HL-60 (cell line): ENCODE measurements around the gene RBM28.

Experiments used
- CTCF ChIP-seq: IDR thresholded peaks from one replicate; pipeline ENCODE4 v1.5.1; 2011; ENCODE audit warnings: low read length, control low read depth, inconsistent platforms; ENCODE audit not compliant: insufficient read depth
- GABPA ChIP-seq: IDR thresholded peaks from 2 replicates; pipeline ENCODE4 v1.6.1; 2012; ENCODE audit warnings: low read depth
- POLR2AphosphoS5 ChIP-seq: IDR thresholded peaks from 2 replicates; pipeline ENCODE4 v1.6.1; 2012; ENCODE audit warnings: low read depth
- REST ChIP-seq: IDR thresholded peaks from 2 replicates; pipeline ENCODE4 v1.6.1; 2012; ENCODE audit warnings: low read depth; ENCODE audit not compliant: insufficient replicate concordance
- SPI1 ChIP-seq: IDR thresholded peaks from 2 replicates; pipeline ENCODE4 v1.6.1; 2012; ENCODE audit warnings: low read depth, mild to moderate bottlenecking, borderline replicate concordance

GRCh38 chr7:128281605-128282380, 61.9 kb downstream of the RBM28 start:
- TF ChIP-seq CTCF (no peak), POLR2AphosphoS5 (no peak), REST (no peak), GABPA (no peak), SPI1 (no peak)
